Liver (tissue), 9 donors: ENCODE measurements around the gene ZFYVE28. TPM values are rescaled to one million over a fixed set of nuclear protein-coding genes. Genes with fewer than 3 reads are reported as not detected.
A peak's percentile ranks its signal among the peaks of the same experiment; 100 is the strongest.

Experiments used
- DNase-seq: peaks from one replicate; pipeline ENCODE4 v3.0.0-alpha.2; 2017; ENCODE audit warnings: low spot score
- H3K27ac ChIP-seq, 2 donors: one replicate each; pipeline ENCODE4 v1.7.0; 2013; ENCODE audit warnings: inconsistent platforms in 2 of 2, low read length in 2 of 2, control low read depth in 1 of 2, low read depth in 1 of 2, mild to moderate bottlenecking in 1 of 2
- H3K27me3 ChIP-seq, 4 donors: one replicate each; pipeline versions ENCODE4 v1.6.1 to v1.7.0; 2013; ENCODE audit warnings: low read length in 3 of 4, inconsistent platforms in 1 of 4, mild to moderate bottlenecking in 1 of 4, moderate library complexity in 1 of 4; ENCODE audit not compliant: control insufficient read depth in 4 of 4, insufficient read depth in 4 of 4
- H3K36me3 ChIP-seq, 4 donors: one replicate each; pipeline versions ENCODE4 v1.6.1 to v1.7.0; 2013; ENCODE audit warnings: low read length in 3 of 4, mild to moderate bottlenecking in 3 of 4, low read depth in 1 of 4, moderate library complexity in 1 of 4; ENCODE audit not compliant: control insufficient read depth in 4 of 4, insufficient read depth in 3 of 4
- H3K4me1 ChIP-seq, 4 donors: one replicate each; pipeline versions ENCODE4 v1.6.1 to v1.7.0; 2013; ENCODE audit warnings: low read length in 3 of 4, mild to moderate bottlenecking in 3 of 4, moderate library complexity in 1 of 4; ENCODE audit not compliant: control insufficient read depth in 4 of 4, insufficient read depth in 4 of 4
- H3K4me3 ChIP-seq, 3 donors: one replicate each; pipeline versions ENCODE4 v1.6.1 to v1.7.0; 2013; ENCODE audit warnings: low read length in 3 of 3, control low read depth in 1 of 3, low read depth in 1 of 3, mild to moderate bottlenecking in 1 of 3
- H3K9ac ChIP-seq, 2 donors: one replicate each; pipeline ENCODE4 v1.7.0; 2013; ENCODE audit warnings: low read length in 2 of 2, mild to moderate bottlenecking in 2 of 2, moderate library complexity in 2 of 2, control low read depth in 1 of 2, low read depth in 1 of 2
- H3K9me3 ChIP-seq, 4 donors: one replicate each; pipeline versions ENCODE4 v1.6.1 to v1.7.0; 2013; ENCODE audit warnings: low read length in 3 of 4; ENCODE audit not compliant: control insufficient read depth in 4 of 4
- CTCF ChIP-seq: fragments of 150-350 bp; IDR thresholded peaks from 2 replicates; pipeline ENCODE4 v1.5.1; 2017; ENCODE audit warnings: improper control_type of control experiment, low read depth, low read length; ENCODE audit not compliant: missing input control
- EGR1 ChIP-seq, 2 donors: IDR thresholded peaks; 2 replicates each; pipeline ENCODE4 v1.6.1; 2016 to 2018; ENCODE audit warnings: antibody characterized with exemption in 2 of 2, low read depth in 2 of 2
- FOXA2 ChIP-seq: IDR thresholded peaks from 2 replicates; pipeline ENCODE4 v1.6.1; 2016; ENCODE audit warnings: antibody characterized with exemption
- GABPA ChIP-seq, 2 donors: IDR thresholded peaks in 1 of 2; conservative IDR thresholded peaks in 1 of 2; 2 replicates each; pipeline ENCODE4 v1.6.1; 2016; ENCODE audit warnings: antibody characterized with exemption in 2 of 2, mild to moderate bottlenecking in 1 of 2, moderate library complexity in 1 of 2
- JUND ChIP-seq, 2 donors: IDR thresholded peaks; 2 replicates each; pipeline ENCODE4 v1.6.1; 2016; ENCODE audit warnings: antibody characterized with exemption in 2 of 2
- NR2F2 ChIP-seq: IDR thresholded peaks from 2 replicates; pipeline ENCODE4 v1.6.1; 2016; ENCODE audit warnings: antibody characterized with exemption
- RAD21 ChIP-seq, 2 donors: IDR thresholded peaks; 2 replicates each; pipeline ENCODE4 v1.6.1; 2016; ENCODE audit warnings: antibody characterized with exemption in 2 of 2, mild to moderate bottlenecking in 2 of 2
- REST ChIP-seq: IDR thresholded peaks from 2 replicates; pipeline ENCODE4 v1.6.1; 2016; ENCODE audit warnings: antibody characterized with exemption, mild to moderate bottlenecking
- RXRA ChIP-seq, 2 donors: IDR thresholded peaks; 2 replicates each; pipeline ENCODE4 v1.6.1; 2017 to 2018; ENCODE audit warnings: antibody characterized with exemption in 2 of 2, mild to moderate bottlenecking in 1 of 2
- SP1 ChIP-seq: IDR thresholded peaks from 2 replicates; pipeline ENCODE4 v1.6.1; 2018; ENCODE audit warnings: antibody characterized with exemption, mild to moderate bottlenecking
- TAF1 ChIP-seq: conservative IDR thresholded peaks from 2 replicates; pipeline ENCODE4 v1.6.1; 2016; ENCODE audit warnings: antibody characterized with exemption, mild to moderate bottlenecking
- YY1 ChIP-seq: IDR thresholded peaks from 2 replicates; pipeline ENCODE4 v1.6.1; 2016; ENCODE audit warnings: antibody characterized with exemption, mild to moderate bottlenecking
- ZBTB33 ChIP-seq: IDR thresholded peaks from 2 replicates; pipeline ENCODE4 v1.6.1; 2016; ENCODE audit warnings: antibody characterized with exemption
- WGBS: extraction: QIAGEN DNeasy Blood & Tissue Kit; methylation state at CpG from one replicate; pipeline ENCODE4 v1.1.7; 2013; 5-methylcytosine and 5-hydroxymethylcytosine counted together
- polyA plus RNA-seq, 2 donors: library from polyadenylated mRNA; stranded (reverse) in 1 of 2; unstranded in 1 of 2; fragments of 200-250 nt in 1 of 2; fragments of >200 nt in 1 of 2; fragmentation: Nextera tagmentation in 1 of 2; extraction: Ambion mirVana in 1 of 2; gene quantifications; one replicate each; pipeline versions ENCODE4 v1.2.1 to v1.2.3, GENCODE V29; 2013 to 2015
- total RNA-seq, 2 donors: library from RNA; depleted of rRNA; stranded (reverse); fragments of >200 nt; gene quantifications; one replicate each; pipeline ENCODE4 v1.2.3, GENCODE V29; 2014
- donor health status: healthy.
- donor health status: healthy.
- donor health status: healthy.
- donor health status: healthy.
- donor health status: healthy.

The ZFYVE28 gene
- total and polyA plus RNA-seq, 4 donors: 2.0 to 6.1 (median 2.7) TPM

- TF ChIP-seq GABPA (IDR thresholded peaks at IDR 0.05 in 1 of 2, conservative IDR thresholded peaks at IDR 0.05 in 1 of 2) (no peak), EGR1 (IDR thresholded peaks at IDR 0.05; ENCODE audit: low read depth in 2 of 2) (no peak), CTCF (no peak), FOXA2 (no peak), RXRA (IDR thresholded peaks at IDR 0.05) (peak in 1 of 2 donors; percentile 36), NR2F2 (peak; percentile 81), JUND (IDR thresholded peaks at IDR 0.05) (no peak), REST (no peak), TAF1 (no peak), YY1 (no peak), SP1 (peak; percentile 63)
- peaks cover 0 to 22% (median 10%) of the 10 kb centered on the region in 4 donors for H3K36me3 ChIP-seq
- peak overlapping the region; percentile 16 to 58 for H3K27ac ChIP-seq
- H3K27me3 ChIP-seq: no peaks in the 10 kb centered on the region
- WGBS: 80% methylated on average over 12 of the region's 12 CpGs
- no peak overlapping the region for H3K4me3 ChIP-seq
- peaks cover 8 to 43% (median 18%) of the 10 kb centered on the region in 4 donors for H3K4me1 ChIP-seq
- no peaks in the 10 kb centered on the region for H3K9me3 ChIP-seq
- H3K9ac ChIP-seq: no peak overlapping the region
- DNase-seq: no peak
Observed at GRCh38 chr4:2256781-2257191, 161.7 kb downstream of the ZFYVE28 start.

GRCh38 chr4:2256156-2256731, 162.2 kb downstream of the ZFYVE28 start:
- Histone ChIP-seq H3K27ac (peak overlapping the region; percentile 16 to 58), H3K4me1 (peaks cover 8 to 43% (median 18%) of the 10 kb centered on the region in 4 donors), H3K36me3 (peaks cover 0 to 22% (median 10%) of the 10 kb centered on the region in 4 donors), H3K9ac (no peak overlapping the region), H3K27me3 (no peaks in the 10 kb centered on the region), H3K4me3 (no peak overlapping the region), H3K9me3 (no peaks in the 10 kb centered on the region)
- WGBS: 69% methylated on average over 8 of the region's 8 CpGs
- DNase-seq: no peak
- TF ChIP-seq REST (no peak), NR2F2 (no peak), RAD21 (IDR thresholded peaks at IDR 0.05) (no peak), ZBTB33 (no peak)
